GM21367 (cell line): Measurements from ENCODE around the gene LGALS3.

ENCODE experiments used
- ATAC-seq: cut with Tn5 transposase; IDR thresholded peaks from one replicate; pipeline ENCODE4 v1.9.1; 2021; ENCODE audit not compliant: unreplicated experiment

The LGALS3 gene

DNA sequence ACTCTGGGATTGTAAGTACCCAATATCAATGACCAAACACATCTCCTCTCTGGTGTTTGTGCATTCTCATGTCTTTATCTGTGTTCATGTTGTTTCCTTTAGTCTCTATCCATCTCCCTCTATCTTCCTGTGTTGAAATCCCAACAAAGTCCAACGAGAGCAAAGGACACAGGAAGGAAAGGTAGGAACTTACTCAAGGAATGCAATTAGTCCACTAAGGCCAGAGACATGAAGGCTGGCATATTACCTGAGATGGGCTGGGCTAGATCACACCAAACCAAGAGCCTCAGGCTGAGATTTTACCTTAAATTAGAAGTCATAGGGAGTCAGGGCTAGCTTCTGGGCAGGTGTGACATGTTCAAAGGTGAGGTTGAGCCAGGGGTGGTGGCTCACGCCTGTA lies 14.3 kb upstream of the LGALS3 start:
- ATAC-seq, result no peak

DNA sequence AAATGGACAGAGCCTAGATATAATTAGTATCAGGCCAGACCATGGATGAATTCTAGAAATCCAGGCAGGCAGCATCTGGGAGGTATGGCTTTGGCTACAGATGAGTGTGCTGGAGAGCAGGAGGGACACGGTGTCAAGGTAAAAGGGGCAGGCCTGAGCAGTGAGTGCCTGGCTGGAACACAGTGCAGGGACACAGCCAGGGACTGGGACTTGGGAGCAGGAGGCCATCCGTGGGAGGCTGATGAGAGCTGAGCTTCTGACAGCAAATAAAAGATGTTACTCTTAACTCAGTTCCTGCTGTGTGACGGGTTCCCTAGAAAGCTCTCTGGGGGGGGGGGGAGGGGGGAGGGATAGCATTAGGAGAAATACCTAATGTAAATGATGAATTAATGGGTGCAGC lies 13.6 kb upstream of the LGALS3 start:
- ATAC-seq, result no peak

GRCh38 chr14:55115861-55116245 lies 13.2 kb upstream of the LGALS3 start:
- no peak for ATAC-seq

DNA sequence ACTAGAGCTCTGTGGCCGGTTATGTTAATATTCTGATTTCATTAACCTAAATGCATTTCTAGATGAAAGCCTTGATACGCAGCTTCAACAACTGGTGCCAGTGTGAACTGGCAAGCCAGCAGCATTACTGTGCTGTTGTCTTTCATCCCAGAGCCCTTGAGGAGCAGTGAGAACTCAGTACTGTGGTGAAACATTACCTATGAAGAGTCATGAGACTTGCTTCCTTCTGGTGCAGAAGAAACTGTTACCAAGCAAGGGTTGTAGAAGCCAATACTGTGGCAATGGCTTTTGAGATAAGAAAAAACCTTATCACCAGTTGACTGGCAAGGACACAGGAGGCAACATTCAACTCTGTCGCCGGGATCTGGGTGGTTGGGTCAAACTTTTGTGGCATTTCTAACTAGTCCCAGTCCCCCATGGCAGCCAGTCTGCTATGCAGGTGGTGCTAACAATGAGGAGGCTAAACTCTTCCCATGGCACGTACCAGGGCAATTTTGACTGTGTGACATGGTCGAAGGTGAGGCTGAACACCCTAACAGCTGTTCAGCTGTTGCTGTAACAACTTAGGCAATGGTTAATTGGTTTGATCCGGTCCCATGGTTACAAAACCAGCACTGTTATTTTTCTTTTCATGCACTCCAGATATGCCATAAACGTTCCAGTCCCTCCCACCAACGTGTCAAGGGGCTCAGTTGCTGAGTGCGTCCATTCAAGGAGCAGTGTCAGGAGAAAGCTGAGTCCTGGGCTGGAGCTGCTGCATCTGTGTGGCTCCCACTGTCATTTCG lies 12.6 kb upstream of the LGALS3 start:
- ATAC-seq, result no peak

- ATAC-seq, result no peak
Observed at GRCh38 chr14:55117803-55118441, 11.1 kb upstream of the LGALS3 start.

DNA sequence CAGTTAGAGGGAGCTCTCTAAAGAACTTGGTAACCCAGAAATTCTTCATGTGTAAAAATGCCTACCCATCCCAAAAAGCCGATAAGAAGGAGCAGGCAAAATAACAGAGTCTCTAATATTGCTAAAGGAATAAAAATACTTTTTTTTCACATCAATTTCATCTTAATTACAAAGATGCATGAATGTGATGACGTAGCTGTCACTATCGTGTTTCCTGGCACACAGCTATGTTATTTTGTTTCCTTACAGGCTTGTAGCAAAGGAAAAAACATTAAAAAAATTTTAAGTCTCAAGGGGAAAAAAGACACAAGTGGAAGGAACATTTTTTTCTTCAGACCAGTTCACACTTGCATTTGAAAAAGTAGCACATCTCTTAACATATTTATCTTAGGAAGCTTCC lies 10.3 kb upstream of the LGALS3 start:
- ATAC-seq, result no peak

GRCh38 chr14:55120571-55121495 lies 8.2 kb upstream of the LGALS3 start:
- ATAC-seq, result no peak

- ATAC-seq, result no peak
Observed at GRCh38 chr14:55121628-55122439, 7.2 kb upstream of the LGALS3 start.

GRCh38 chr14:55122440-55122986 lies 6.5 kb upstream of the LGALS3 start:
- ATAC-seq, result no peak

GRCh38 chr14:55123101-55123500 lies 6.0 kb upstream of the LGALS3 start:
- ATAC-seq, result no peak

- ATAC-seq, result no peak
Observed at GRCh38 chr14:55123852-55124639, 5.0 kb upstream of the LGALS3 start.

- ATAC-seq, result no peak
Observed at GRCh38 chr14:55124774-55125386, 4.2 kb upstream of the LGALS3 start.

DNA sequence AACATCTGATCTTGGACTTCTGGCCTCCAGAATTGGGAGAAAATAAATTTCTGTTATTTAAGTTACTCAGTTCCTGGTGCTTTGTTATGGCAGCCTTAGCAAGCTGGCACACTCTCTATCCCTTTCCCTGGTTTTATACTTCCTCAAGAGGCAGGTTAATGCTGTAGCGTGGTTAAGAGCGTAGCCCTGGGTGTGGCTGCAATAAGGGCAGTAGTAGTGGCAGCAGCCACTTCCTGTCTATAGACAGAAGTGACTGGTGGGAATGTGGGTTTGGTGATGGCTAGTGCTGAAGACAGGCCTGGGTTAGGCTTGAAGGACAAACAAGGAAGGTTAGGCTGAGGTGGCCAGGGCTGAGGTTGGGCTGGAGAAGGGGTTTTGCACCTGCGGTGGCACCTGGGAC lies 3.6 kb upstream of the LGALS3 start:
- no peak for ATAC-seq

DNA sequence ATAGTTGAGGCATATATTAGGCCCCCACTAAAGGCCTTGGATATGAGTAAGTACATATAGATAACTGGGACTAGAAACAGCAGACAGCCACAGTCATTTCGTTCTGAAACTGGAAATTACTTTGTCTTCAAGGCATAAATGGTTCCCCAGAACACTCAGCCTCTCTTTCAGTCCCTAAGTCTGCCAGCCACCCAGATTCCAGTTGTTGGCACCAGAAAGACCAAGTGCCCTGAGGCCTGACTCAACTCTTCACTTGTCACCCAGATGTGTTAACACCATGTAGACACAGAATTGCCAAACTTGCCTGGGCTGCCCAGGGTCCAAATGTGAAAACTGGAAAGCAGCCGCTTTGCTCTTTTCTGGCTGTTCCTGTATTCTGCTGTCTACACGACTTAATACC lies 3.0 kb upstream of the LGALS3 start:
- ATAC-seq, result no peak

GRCh38 chr14:55126932-55127459 lies 2.1 kb upstream of the LGALS3 start:
- no peak for ATAC-seq

GRCh38 chr14:55127460-55127951 lies 1.5 kb upstream of the LGALS3 start:
- no peak for ATAC-seq

GRCh38 chr14:55128386-55129085 lies 516 bp upstream of the LGALS3 start:
- no peak for ATAC-seq
